OCI-LY1 (cell line): ENCODE results near the gene BMP2K.

Source experiments
- EZH2 ChIP-seq: fragments of 200-600 bp; sonication (generic), shearing (Covaris generic); IDR thresholded peaks from 2 replicates; pipeline ENCODE4 v1.8.0; 2017; ENCODE audit warnings: borderline replicate concordance, mixed run types, mild to moderate bottlenecking, antibody characterized with exemption, low read length, moderate library complexity, mixed read lengths
- TF ChIP-seq, protein P1 (sequence below): fragments of 200-600 bp; sonication (generic), shearing (Covaris generic); IDR thresholded peaks from 2 replicates; pipeline ENCODE4 v1.5.1; 2017; ENCODE audit warnings: mild to moderate bottlenecking, antibody characterized with exemption, low read length, moderate library complexity, mixed read lengths

DNA sequence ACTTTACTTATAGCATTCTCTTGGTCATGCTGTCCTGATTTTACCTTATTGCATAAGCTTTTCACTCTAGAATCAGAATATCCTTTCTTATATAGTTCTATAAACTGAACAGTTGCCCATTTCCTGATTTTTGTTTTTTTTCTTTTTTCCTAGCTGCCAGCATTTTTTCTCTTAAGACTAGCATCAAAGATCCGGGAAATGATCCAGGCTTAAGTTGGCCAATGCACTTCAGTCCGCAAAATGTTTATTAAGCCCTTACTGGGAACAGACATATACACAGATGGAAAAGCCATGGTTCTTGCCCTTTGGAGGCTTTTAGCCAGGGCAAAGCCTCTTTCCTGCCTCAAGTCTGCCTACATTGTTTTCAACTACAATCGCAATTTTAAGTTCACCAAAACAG is 10.1 kb upstream of the BMP2K start:
- TF ChIP-seq, protein P1, sequence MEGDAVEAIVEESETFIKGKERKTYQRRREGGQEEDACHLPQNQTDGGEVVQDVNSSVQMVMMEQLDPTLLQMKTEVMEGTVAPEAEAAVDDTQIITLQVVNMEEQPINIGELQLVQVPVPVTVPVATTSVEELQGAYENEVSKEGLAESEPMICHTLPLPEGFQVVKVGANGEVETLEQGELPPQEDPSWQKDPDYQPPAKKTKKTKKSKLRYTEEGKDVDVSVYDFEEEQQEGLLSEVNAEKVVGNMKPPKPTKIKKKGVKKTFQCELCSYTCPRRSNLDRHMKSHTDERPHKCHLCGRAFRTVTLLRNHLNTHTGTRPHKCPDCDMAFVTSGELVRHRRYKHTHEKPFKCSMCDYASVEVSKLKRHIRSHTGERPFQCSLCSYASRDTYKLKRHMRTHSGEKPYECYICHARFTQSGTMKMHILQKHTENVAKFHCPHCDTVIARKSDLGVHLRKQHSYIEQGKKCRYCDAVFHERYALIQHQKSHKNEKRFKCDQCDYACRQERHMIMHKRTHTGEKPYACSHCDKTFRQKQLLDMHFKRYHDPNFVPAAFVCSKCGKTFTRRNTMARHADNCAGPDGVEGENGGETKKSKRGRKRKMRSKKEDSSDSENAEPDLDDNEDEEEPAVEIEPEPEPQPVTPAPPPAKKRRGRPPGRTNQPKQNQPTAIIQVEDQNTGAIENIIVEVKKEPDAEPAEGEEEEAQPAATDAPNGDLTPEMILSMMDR: no peak
- TF ChIP-seq EZH2: no peak
